HUES48 (cell line): ENCODE data around the gene ZMYND10.

Source experiments
- H3K27ac ChIP-seq: one replicate; pipeline ENCODE4 v1.7.0; 2013; ENCODE audit warnings: low read depth, low read length, inconsistent platforms
- H3K27me3 ChIP-seq: 2 replicates; pipeline ENCODE4 v1.6.1; 2013; ENCODE audit warnings: mild to moderate bottlenecking, low read length; ENCODE audit not compliant: control insufficient read depth, insufficient read depth
- H3K36me3 ChIP-seq: 2 replicates; pipeline ENCODE4 v1.6.1; 2013; ENCODE audit warnings: low read length; ENCODE audit not compliant: control insufficient read depth, insufficient read depth
- H3K4me1 ChIP-seq: 2 replicates; pipeline ENCODE4 v1.6.1; 2013; ENCODE audit warnings: mild to moderate bottlenecking, low read length; ENCODE audit not compliant: control insufficient read depth, insufficient read depth
- H3K4me3 ChIP-seq: 2 replicates; pipeline ENCODE4 v1.5.1; 2013; ENCODE audit warnings: mild to moderate bottlenecking, low read depth, low read length
- H3K9ac ChIP-seq: 2 replicates; pipeline ENCODE4 v1.6.1; 2013; ENCODE audit warnings: mild to moderate bottlenecking, low read depth, low read length, moderate library complexity
- H3K9me3 ChIP-seq: 2 replicates; pipeline ENCODE4 v1.6.1; 2013; ENCODE audit warnings: low read length; ENCODE audit not compliant: control insufficient read depth, insufficient read depth

The ZMYND10 gene

GRCh38 chr3:50381383-50381782, 35.9 kb upstream of the ZMYND10 start:
- Histone ChIP-seq H3K4me1 (no peaks in the 10 kb centered on the region), H3K9ac (no peak overlapping the region), H3K27ac (no peak overlapping the region), H3K4me3 (no peak overlapping the region), H3K27me3 (no peaks in the 10 kb centered on the region), H3K9me3 (no peaks in the 10 kb centered on the region), H3K36me3 (no peaks in the 10 kb centered on the region)

GRCh38 chr3:50380405-50381085, 35.0 kb upstream of the ZMYND10 start:
- no peaks in the 10 kb centered on the region for H3K9me3 ChIP-seq
- no peaks in the 10 kb centered on the region for H3K27me3 ChIP-seq
- no peaks in the 10 kb centered on the region for H3K36me3 ChIP-seq
- H3K9ac ChIP-seq, result no peak overlapping the region
- no peaks in the 10 kb centered on the region for H3K4me1 ChIP-seq
- no peak overlapping the region for H3K4me3 ChIP-seq
- no peak overlapping the region for H3K27ac ChIP-seq

GRCh38 chr3:50378757-50379156, 33.2 kb upstream of the ZMYND10 start:
- Histone ChIP-seq H3K4me1 (no peaks in the 10 kb centered on the region), H3K27me3 (no peaks in the 10 kb centered on the region), H3K36me3 (no peaks in the 10 kb centered on the region), H3K27ac (no peak overlapping the region), H3K9me3 (no peaks in the 10 kb centered on the region), H3K9ac (no peak overlapping the region), H3K4me3 (no peak overlapping the region)

GRCh38 chr3:50378024-50378423, 32.5 kb upstream of the ZMYND10 start:
- no peak overlapping the region for H3K4me3 ChIP-seq
- no peaks in the 10 kb centered on the region for H3K36me3 ChIP-seq
- no peaks in the 10 kb centered on the region for H3K27me3 ChIP-seq
- H3K9ac ChIP-seq, result no peak overlapping the region
- no peak overlapping the region for H3K27ac ChIP-seq
- H3K4me1 ChIP-seq, result peaks cover 2% of the 10 kb centered on the region; the same call in 1 of the 2 replicates
- no peaks in the 10 kb centered on the region for H3K9me3 ChIP-seq

GRCh38 chr3:50375258-50375931, 29.9 kb upstream of the ZMYND10 start:
- Histone ChIP-seq H3K4me1 (peaks cover 9% of the 10 kb centered on the region; the same call in 1 of the 2 replicates), H3K4me3 (no peak overlapping the region), H3K36me3 (no peaks in the 10 kb centered on the region), H3K27me3 (no peaks in the 10 kb centered on the region), H3K9ac (no peak overlapping the region), H3K9me3 (no peaks in the 10 kb centered on the region), H3K27ac (no peak overlapping the region)

GRCh38 chr3:50374363-50375257, 29.1 kb upstream of the ZMYND10 start:
- no peak overlapping the region for H3K9ac ChIP-seq
- H3K36me3 ChIP-seq, result no peaks in the 10 kb centered on the region
- H3K9me3 ChIP-seq, result no peaks in the 10 kb centered on the region
- H3K27ac ChIP-seq, result no peak overlapping the region
- H3K4me1 ChIP-seq, result peaks cover 9% of the 10 kb centered on the region; the same call in 1 of the 2 replicates
- no peak overlapping the region for H3K4me3 ChIP-seq
- no peaks in the 10 kb centered on the region for H3K27me3 ChIP-seq

- no peaks in the 10 kb centered on the region for H3K27me3 ChIP-seq
- H3K9me3 ChIP-seq, result no peaks in the 10 kb centered on the region
- H3K4me3 ChIP-seq, result no peak overlapping the region
- no peak overlapping the region for H3K9ac ChIP-seq
- H3K36me3 ChIP-seq, result no peaks in the 10 kb centered on the region
- H3K4me1 ChIP-seq, result peaks cover 9% of the 10 kb centered on the region; the same call in 1 of the 2 replicates
- no peak overlapping the region for H3K27ac ChIP-seq
These were observed 27.9 kb upstream of the ZMYND10 start for GRCh38 chr3:50373146-50374051.

GRCh38 chr3:50372349-50372748, 26.8 kb upstream of the ZMYND10 start:
- Histone ChIP-seq H3K27me3 (no peaks in the 10 kb centered on the region), H3K36me3 (no peaks in the 10 kb centered on the region), H3K9me3 (no peaks in the 10 kb centered on the region), H3K4me3 (no peak overlapping the region), H3K27ac (no peak overlapping the region), H3K9ac (no peak overlapping the region), H3K4me1 (peaks cover 9% of the 10 kb centered on the region; the same call in 1 of the 2 replicates)

GRCh38 chr3:50371133-50371685, 25.7 kb upstream of the ZMYND10 start:
- Histone ChIP-seq H3K9me3 (no peaks in the 10 kb centered on the region), H3K9ac (no peak overlapping the region), H3K4me3 (no peak overlapping the region), H3K4me1 (peaks cover 9% of the 10 kb centered on the region; the same call in 1 of the 2 replicates), H3K36me3 (no peaks in the 10 kb centered on the region), H3K27ac (no peak overlapping the region), H3K27me3 (peaks cover 2% of the 10 kb centered on the region; the same call in 1 of the 2 replicates)

- Histone ChIP-seq H3K9me3 (no peaks in the 10 kb centered on the region), H3K9ac (no peak overlapping the region), H3K36me3 (no peaks in the 10 kb centered on the region), H3K27me3 (peaks cover 7% of the 10 kb centered on the region; the same call in 1 of the 2 replicates), H3K4me1 (peaks cover 12% of the 10 kb centered on the region; the same call in 1 of the 2 replicates), H3K27ac (no peak overlapping the region), H3K4me3 (no peak overlapping the region)
These were observed 25.1 kb upstream of the ZMYND10 start for GRCh38 chr3:50370594-50370993.
